Uterus (tissue), 4 donors: ENCODE measurements around the gene NACC2. TPM values are rescaled to one million over a fixed set of nuclear protein-coding genes. Genes with fewer than 3 reads are reported as not detected.

Experiments
- DNase-seq, 2 donors: peaks; one replicate each; pipeline ENCODE4 v3.0.0-alpha.2; 2019 to 2020
- H3K27ac ChIP-seq, 2 donors: fragments of 200-600 bp; sonication (generic); 1 replicate in 1 of 2; 2 replicates in 1 of 2; pipeline ENCODE4 v1.5.1; 2016 to 2018
- H3K27me3 ChIP-seq, 2 donors: fragments of 200-600 bp; sonication (generic); one replicate each; pipeline ENCODE4 v1.5.1; 2018 to 2019; ENCODE audit warnings: control low read depth in 1 of 2
- H3K36me3 ChIP-seq, 2 donors: fragments of 200-600 bp; sonication (generic); one replicate each; pipeline ENCODE4 v1.5.1; 2019; ENCODE audit warnings: control low read depth in 1 of 2
- H3K4me1 ChIP-seq, 2 donors: fragments of 200-600 bp; sonication (generic); one replicate each; pipeline ENCODE4 v1.5.1; 2018 to 2019; ENCODE audit warnings: control low read depth in 1 of 2
- H3K4me3 ChIP-seq, 2 donors: fragments of 200-600 bp; sonication (generic); 1 replicate in 1 of 2; 2 replicates in 1 of 2; pipeline ENCODE4 v1.5.1; 2018 to 2019; ENCODE audit warnings: mild to moderate bottlenecking in 1 of 2
- H3K9me3 ChIP-seq, 2 donors: fragments of 200-600 bp; sonication (generic); one replicate each; pipeline ENCODE4 v1.5.1; 2019; ENCODE audit warnings: control low read depth in 1 of 2
- POLR2A ChIP-seq, 2 donors: fragments of 450-650 bp; IDR thresholded peaks; one replicate each; pipeline ENCODE4 v1.6.1; 2016; ENCODE audit warnings: antibody characterized with exemption in 2 of 2, mild to moderate bottlenecking in 1 of 2, moderate library complexity in 1 of 2
- intact Hi-C: fragments of 100-400 bp; cut with DNase I; formaldehyde crosslinking; loops from one replicate; pipeline ENCODE4 v1.15.1; 2023; ENCODE audit warnings: low total_unique reads
- total RNA-seq, 4 donors: library from RNA; depleted of rRNA in 3 of 4; stranded (reverse); fragments of >200 nt in 3 of 4; gene quantifications; one replicate each; pipeline versions ENCODE4 v1.1.0 to v1.2.4, GENCODE V29; 2014 to 2023
- TF ChIP-seq, protein P1 (sequence below), 4 experiments: fragments of 200-600 bp in 2 of 4; fragments of 450-650 bp in 2 of 4; sonication (generic) in 2 of 4; IDR thresholded peaks; one replicate each; pipeline ENCODE4 v1.5.1; 2016 to 2019; ENCODE audit warnings: antibody characterized with exemption in 4 of 4, mild to moderate bottlenecking in 2 of 4, moderate library complexity in 1 of 4
- donor health status: DM: yes; HTN: yes; CAD: no.

NACC2 gene
- total RNA-seq, 4 donors from 2014 or later: 8.2 to 57.5 (median 19.1) TPM

DNA sequence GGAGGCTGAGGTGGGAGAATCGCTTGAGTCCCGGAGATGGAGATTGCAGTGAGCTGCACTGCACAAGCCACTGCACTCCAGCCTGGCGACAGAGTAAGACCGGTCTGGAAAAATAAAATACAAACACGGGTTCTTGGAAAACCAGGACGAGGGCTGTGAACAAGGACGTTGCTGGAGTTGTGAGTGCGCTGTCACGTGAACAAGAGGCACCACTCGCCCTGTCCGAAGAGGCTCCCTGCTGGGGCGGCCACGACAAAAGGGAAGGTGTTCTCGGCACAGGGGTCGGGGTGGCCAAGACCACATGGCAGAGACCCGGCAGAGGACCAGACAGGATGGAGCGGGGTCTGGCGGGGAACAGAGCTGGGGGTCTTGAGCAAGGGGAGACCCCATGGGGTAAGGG, 103.3 kb downstream of the NACC2 start:
- intact Hi-C loops: no loop called here
- DNase-seq: no peak
- no peak for TF ChIP-seq POLR2A (IDR thresholded peaks at IDR 0.05)
- TF ChIP-seq, protein P1, sequence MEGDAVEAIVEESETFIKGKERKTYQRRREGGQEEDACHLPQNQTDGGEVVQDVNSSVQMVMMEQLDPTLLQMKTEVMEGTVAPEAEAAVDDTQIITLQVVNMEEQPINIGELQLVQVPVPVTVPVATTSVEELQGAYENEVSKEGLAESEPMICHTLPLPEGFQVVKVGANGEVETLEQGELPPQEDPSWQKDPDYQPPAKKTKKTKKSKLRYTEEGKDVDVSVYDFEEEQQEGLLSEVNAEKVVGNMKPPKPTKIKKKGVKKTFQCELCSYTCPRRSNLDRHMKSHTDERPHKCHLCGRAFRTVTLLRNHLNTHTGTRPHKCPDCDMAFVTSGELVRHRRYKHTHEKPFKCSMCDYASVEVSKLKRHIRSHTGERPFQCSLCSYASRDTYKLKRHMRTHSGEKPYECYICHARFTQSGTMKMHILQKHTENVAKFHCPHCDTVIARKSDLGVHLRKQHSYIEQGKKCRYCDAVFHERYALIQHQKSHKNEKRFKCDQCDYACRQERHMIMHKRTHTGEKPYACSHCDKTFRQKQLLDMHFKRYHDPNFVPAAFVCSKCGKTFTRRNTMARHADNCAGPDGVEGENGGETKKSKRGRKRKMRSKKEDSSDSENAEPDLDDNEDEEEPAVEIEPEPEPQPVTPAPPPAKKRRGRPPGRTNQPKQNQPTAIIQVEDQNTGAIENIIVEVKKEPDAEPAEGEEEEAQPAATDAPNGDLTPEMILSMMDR (IDR thresholded peaks at IDR 0.05): no peak
- Histone ChIP-seq H3K4me1 (no peaks in the 10 kb centered on the region), H3K27me3 (no peaks in the 10 kb centered on the region), H3K9me3 (no peaks in the 10 kb centered on the region), H3K27ac (peak overlapping the region in 1 of 2 donors; percentile 74), H3K36me3 (no peaks in the 10 kb centered on the region), H3K4me3 (no peak overlapping the region)

DNA sequence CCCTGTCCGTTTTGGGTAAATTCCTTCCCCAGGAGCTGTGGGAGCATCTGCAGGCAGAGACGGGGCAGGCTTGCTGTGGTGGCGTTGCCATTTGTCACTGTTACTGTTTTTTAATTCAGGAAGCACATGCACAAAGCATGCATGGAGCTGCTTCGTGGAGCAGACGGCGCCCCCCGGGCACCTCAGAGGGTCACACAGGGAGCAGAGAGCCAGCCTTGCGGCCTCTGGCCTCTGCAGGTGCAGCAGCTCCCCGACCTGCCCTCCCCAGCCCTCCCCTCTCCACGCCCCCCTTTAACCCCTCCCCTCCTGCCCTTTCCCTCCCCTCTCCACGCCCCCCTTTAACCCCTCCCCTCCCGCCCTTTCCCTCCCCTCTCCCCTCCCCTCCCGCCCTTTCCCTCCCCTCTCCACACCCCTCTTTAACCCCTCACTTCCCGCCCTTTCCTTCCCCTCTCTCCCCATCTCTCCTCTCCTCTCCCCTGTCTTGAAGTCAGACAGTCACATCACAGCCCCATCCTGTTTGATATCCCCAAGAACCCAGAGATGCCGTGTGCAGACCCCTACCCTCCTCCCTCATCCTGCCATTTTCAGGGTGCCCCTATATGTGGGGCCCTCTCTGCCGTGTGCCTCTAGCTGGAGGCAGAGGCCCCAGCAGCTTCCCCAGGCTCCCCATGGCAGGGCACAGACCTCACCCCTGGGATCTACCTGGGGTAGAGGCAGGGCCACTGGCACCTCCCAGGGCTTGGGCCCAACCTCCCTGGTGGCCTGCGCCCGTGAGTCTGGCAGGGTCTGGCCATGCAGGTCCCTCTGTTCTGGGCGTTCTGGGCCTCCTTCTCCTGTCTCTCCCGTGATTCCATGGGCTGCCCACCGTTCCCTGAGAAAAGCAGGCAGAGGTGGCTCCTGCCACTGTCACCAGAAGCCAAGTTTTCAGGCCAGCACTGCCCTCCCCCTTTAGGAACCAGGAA, 104.3 kb downstream of the NACC2 start:
- Histone ChIP-seq H3K27me3 (no peaks in the 10 kb centered on the region), H3K36me3 (no peaks in the 10 kb centered on the region), H3K9me3 (no peaks in the 10 kb centered on the region), H3K4me1 (no peaks in the 10 kb centered on the region), H3K4me3 (no peak overlapping the region), H3K27ac (peak overlapping the region; percentile 20 to 74)
- intact Hi-C loops: no loop called here
- no peak for TF ChIP-seq POLR2A (IDR thresholded peaks at IDR 0.05)
- TF ChIP-seq, protein P1 (IDR thresholded peaks at IDR 0.05): no peak
- peak in 1 of 2 donors; percentile 64 for DNase-seq

DNA sequence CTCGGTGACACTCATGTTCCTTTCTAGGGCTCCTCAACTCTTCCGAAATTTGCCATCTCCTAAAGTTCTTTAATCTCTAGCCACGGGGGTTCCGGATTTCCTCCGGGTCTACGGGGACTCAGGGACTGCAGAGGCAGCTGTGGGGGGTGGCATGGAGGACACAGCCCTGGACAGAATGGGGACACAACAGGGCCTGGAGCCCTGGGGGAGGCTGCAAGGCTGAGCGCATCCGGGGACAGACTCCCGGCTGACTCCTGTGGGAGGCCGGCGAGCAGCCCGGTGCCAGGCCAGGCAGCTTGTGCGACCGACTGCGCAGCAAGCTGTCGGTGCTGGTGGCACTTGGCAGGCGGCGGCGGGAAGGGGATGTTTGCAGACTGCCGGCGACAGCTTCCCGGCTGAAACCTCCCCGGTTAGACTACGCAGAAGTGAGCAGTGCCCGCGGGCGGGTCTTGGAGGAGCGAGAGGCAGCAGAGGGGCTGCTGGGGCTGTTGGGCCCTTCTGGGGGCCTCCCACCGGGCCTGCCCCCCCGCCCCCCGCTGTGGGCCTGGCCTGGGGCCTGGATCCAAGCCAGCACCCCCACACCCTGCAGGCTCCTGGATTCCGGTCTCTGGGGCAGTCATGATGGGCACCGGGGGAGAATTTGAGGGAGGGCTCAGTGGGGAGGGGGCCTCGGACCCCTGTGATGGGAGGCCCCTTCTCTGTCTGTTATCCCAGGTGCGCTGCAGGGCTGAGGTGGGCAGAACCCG, 105.2 kb downstream of the NACC2 start:
- no peak overlapping the region for H3K27ac ChIP-seq
- H3K4me1 ChIP-seq: no peaks in the 10 kb centered on the region
- intact Hi-C loops: no loop called here
- H3K27me3 ChIP-seq: no peaks in the 10 kb centered on the region
- DNase-seq: no peak
- no peaks in the 10 kb centered on the region for H3K9me3 ChIP-seq
- no peak overlapping the region for H3K4me3 ChIP-seq
- no peak for TF ChIP-seq POLR2A (IDR thresholded peaks at IDR 0.05)
- TF ChIP-seq, protein P1 (IDR thresholded peaks at IDR 0.05): no peak
- H3K36me3 ChIP-seq: no peaks in the 10 kb centered on the region

DNA sequence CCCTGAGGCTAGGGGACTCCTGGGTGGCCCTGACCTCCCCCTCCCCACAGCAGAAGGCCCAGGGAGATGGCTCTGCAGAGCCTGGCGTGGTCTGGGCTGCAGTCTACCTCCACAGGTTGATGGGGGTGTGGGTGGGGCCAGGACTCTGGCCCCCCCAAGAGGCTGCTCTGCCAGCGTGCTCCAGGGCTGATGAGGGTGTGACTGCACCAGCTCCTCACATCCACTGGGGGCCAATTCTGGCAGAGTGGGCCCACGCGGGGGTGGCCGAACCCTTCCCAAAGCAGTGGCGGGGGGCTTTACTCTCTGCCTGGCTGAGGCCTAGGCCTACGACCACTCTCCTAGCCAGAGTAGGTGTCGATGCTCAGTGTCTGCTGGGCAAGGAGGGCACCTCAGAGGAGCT, 105.9 kb downstream of the NACC2 start:
- Histone ChIP-seq H3K36me3 (no peaks in the 10 kb centered on the region), H3K9me3 (no peaks in the 10 kb centered on the region), H3K4me1 (no peaks in the 10 kb centered on the region), H3K27me3 (no peaks in the 10 kb centered on the region), H3K27ac (no peak overlapping the region), H3K4me3 (no peak overlapping the region)
- DNase-seq: no peak
- intact Hi-C loops: no loop called here
- no peak for TF ChIP-seq POLR2A (IDR thresholded peaks at IDR 0.05)
- TF ChIP-seq, protein P1 (IDR thresholded peaks at IDR 0.05): no peak

- H3K27ac ChIP-seq: no peak overlapping the region
- H3K9me3 ChIP-seq: no peaks in the 10 kb centered on the region
- TF ChIP-seq POLR2A (IDR thresholded peaks at IDR 0.05): no peak
- TF ChIP-seq, protein P1 (IDR thresholded peaks at IDR 0.05): no peak
- no peak overlapping the region for H3K4me3 ChIP-seq
- no peaks in the 10 kb centered on the region for H3K4me1 ChIP-seq
- no peaks in the 10 kb centered on the region for H3K36me3 ChIP-seq
- H3K27me3 ChIP-seq: no peaks in the 10 kb centered on the region
- intact Hi-C loops: no loop called here
- DNase-seq: no peak
These were observed 106.6 kb downstream of the NACC2 start for GRCh38 chr9:135988493-135988892.
